HepG2 (cell line): ENCODE measurements around the gene CACNA2D1. TPM values are rescaled to one million over a fixed set of nuclear protein-coding genes. Genes with fewer than 3 reads are reported as not detected.
A peak's percentile ranks its signal among the peaks of the same experiment; 100 is the strongest.

Experiments
- ATAC-seq: fragments of 200-7000 bp; cut with Tn5 transposase; 3 replicates; pipeline ENCODE4 v1.9.1; 2020; ENCODE audit warnings: mild to moderate bottlenecking, moderate library complexity
- BruUV-seq: library from RNA; stranded (reverse); fragments of 400-500 nt; replicated peaks from 2 replicates; lab custom pipeline; 2021; lab: Mats Ljungman, UMichigan
- CTCF ChIA-PET: fragments of 300-600 bp; formaldehyde crosslinking; extraction: SDS; loops from one replicate; lab custom pipeline; 2021; ENCODE audit warnings: low total read pairs, inconsistent platforms, low intra/inter-chr PET ratio; lab: Yijun Ruan, JAX
- POLR2A ChIA-PET: fragments of 350-600 bp; sonication (Branson Sonifier 250); formaldehyde crosslinking; loops from one replicate; lab custom pipeline; 2020; ENCODE audit warnings: antibody characterized with exemption, inconsistent platforms; lab: Yijun Ruan, JAX
- DNase-seq: peaks from one replicate; pipeline ENCODE4 v3.0.0-alpha.2; 2015; ENCODE audit warnings: low spot score
- FAIRE-seq: peaks from 3 replicates; lab custom pipeline; 2011; peaks lifted over from hg19 to GRCh38; lab: Jason Lieb, UNC
- H2AFZ ChIP-seq: one replicate; pipeline ENCODE4 v1.6.1; 2011; ENCODE audit warnings: low read length, inconsistent platforms
- H3K27ac ChIP-seq: fragments of 300-600 bp; 3 replicates; pipeline ENCODE4 v1.8.0; 2011; ENCODE audit warnings: mixed run types, mild to moderate bottlenecking, mixed read lengths, low read length, inconsistent platforms; ENCODE audit not compliant: insufficient read depth; ENCODE audit errors: extremely low read length
- H3K27me3 ChIP-seq, 2 experiments: fragments of 200-600 bp in 1 of 2; 2 replicates in 1 of 2; 3 replicates in 1 of 2; pipeline versions ENCODE4 v1.6.0 to v1.8.0; 2011; ENCODE audit warnings: low read length in 2 of 2, mild to moderate bottlenecking in 2 of 2, moderate library complexity in 2 of 2, inconsistent platforms in 1 of 2; ENCODE audit not compliant: insufficient read depth in 2 of 2, control insufficient read depth in 1 of 2
- H3K36me3 ChIP-seq, 2 experiments: fragments of 200-600 bp in 1 of 2; replicated peaks in 1 of 2; 2 replicates in 1 of 2; 3 replicates in 1 of 2; pipeline versions ENCODE4 v1.5.1 to v1.8.0; 2011; ENCODE audit warnings: low read length in 2 of 2, inconsistent platforms in 1 of 2; ENCODE audit not compliant: insufficient read depth in 2 of 2, control insufficient read depth in 1 of 2
- H3K4me1 ChIP-seq: 2 replicates; pipeline ENCODE4 v1.5.1; 2012; ENCODE audit warnings: low read length, inconsistent platforms; ENCODE audit not compliant: insufficient read depth
- H3K4me2 ChIP-seq: 2 replicates; pipeline ENCODE4 v1.6.0; 2011; ENCODE audit warnings: low read depth, low read length, inconsistent platforms
- H3K4me3 ChIP-seq, 3 experiments: fragments of 200-600 bp in 1 of 3; sonication (generic), shearing (Covaris generic) in 1 of 3; replicated peaks in 1 of 3; 2 replicates each; pipeline ENCODE4 v1.5.1; 2011 to 2016; ENCODE audit warnings: low read length in 3 of 3, inconsistent platforms in 2 of 3, low read depth in 2 of 3, mild to moderate bottlenecking in 2 of 3, control low read depth in 1 of 3, mixed read lengths in 1 of 3; ENCODE audit not compliant: insufficient read depth in 1 of 3
- H3K79me2 ChIP-seq: one replicate; pipeline ENCODE4 v1.6.1; 2011; ENCODE audit warnings: low read length, inconsistent platforms; ENCODE audit not compliant: insufficient read depth
- H3K9ac ChIP-seq: 2 replicates; pipeline ENCODE4 v1.6.0; 2011; ENCODE audit warnings: mild to moderate bottlenecking, low read depth, low read length, inconsistent platforms; ENCODE audit not compliant: insufficient read depth
- H3K9me3 ChIP-seq: 2 replicates; pipeline ENCODE4 v1.5.1; 2012; ENCODE audit warnings: mild to moderate bottlenecking, low read length
- H4K20me1 ChIP-seq: 2 replicates; pipeline ENCODE4 v1.6.0; 2011; ENCODE audit warnings: inconsistent platforms, mild to moderate bottlenecking, low read length, moderate library complexity; ENCODE audit not compliant: insufficient read depth
- ARID4A ChIP-seq: sonication (generic); formaldehyde crosslinking; IDR thresholded peaks from 2 replicates; pipeline ENCODE4 v1.5.0; 2020; ENCODE audit warnings: mild to moderate bottlenecking, missing genetic modification reagents, borderline replicate concordance
- CBX2 ChIP-seq, 2 experiments: fragments of 200-600 bp in 1 of 2; sonication (generic); formaldehyde crosslinking in 1 of 2; IDR thresholded peaks; 2 replicates each; pipeline versions ENCODE4 v1.7.0 to v1.8.1; 2018 to 2022; ENCODE audit warnings: low read depth in 2 of 2, low read length in 1 of 2, mild to moderate bottlenecking in 1 of 2, missing genetic modification reagents in 1 of 2
- HOXA5 ChIP-seq: sonication (generic); formaldehyde crosslinking; IDR thresholded peaks from 2 replicates; pipeline ENCODE4 v1.4.0; 2020; ENCODE audit warnings: missing genetic modification reagents
- MAFK ChIP-seq, 2 experiments: IDR thresholded peaks in 1 of 2; conservative IDR thresholded peaks in 1 of 2; 2 replicates each; pipeline ENCODE4 v1.6.1; 2011; ENCODE audit warnings: improper control_type of control experiment in 2 of 2, low read length in 2 of 2
- NFE2L2 ChIP-seq: fragments of 150-350 bp; IDR thresholded peaks from 2 replicates; pipeline ENCODE4 v1.6.1; 2014; ENCODE audit warnings: low read length
- RNF2 ChIP-seq: fragments of 450-650 bp; conservative IDR thresholded peaks from 2 replicates; pipeline ENCODE4 v1.6.1; 2016; ENCODE audit warnings: low read depth
- SUZ12 ChIP-seq: fragments of 150-350 bp; IDR thresholded peaks from 2 replicates; pipeline ENCODE4 v1.6.1; 2014; ENCODE audit warnings: low read depth, low read length
- ZKSCAN1 ChIP-seq: fragments of 150-350 bp; IDR thresholded peaks from 2 replicates; pipeline ENCODE4 v1.6.1; 2014; ENCODE audit warnings: low read length
- ZNF124 ChIP-seq: sonication (generic); formaldehyde crosslinking; IDR thresholded peaks from 2 replicates; pipeline ENCODE4 v1.4.0; 2020; ENCODE audit warnings: missing genetic modification reagents
- ZNF225 ChIP-seq: sonication (generic); formaldehyde crosslinking; IDR thresholded peaks from 2 replicates; pipeline ENCODE4 v1.4.0; 2020; ENCODE audit warnings: mild to moderate bottlenecking, missing genetic modification reagents
- WGBS: methylation state at CpG from one replicate; pipeline ENCODE4 v1.1.6; 2017; ENCODE audit warnings: low lambda C conversion rate; 5-methylcytosine and 5-hydroxymethylcytosine counted together
- in situ Hi-C: cut with HindIII; loops from 2 replicates; pipeline ENCODE4 v1.10.0; 2017; ENCODE audit warnings: low pct_unique_long_range_greater_than_20kb; ENCODE audit not compliant: extremely low pct_ligation_motif_present
- intact Hi-C: fragments of 100-400 bp; cut with micrococcal nuclease; formaldehyde crosslinking; loops from one replicate; pipeline ENCODE4 v1.10.0; 2022; ENCODE audit not compliant: unreplicated experiment
- polyA plus RNA-seq, 8 experiments: library from polyadenylated mRNA; depleted of rRNA in 3 of 8; stranded (reverse) in 7 of 8; unstranded in 1 of 8; fragments of >200 nt; fragmentation: Illumina TruSeq in 4 of 8; extraction: Trizol in 4 of 8; gene quantifications; 2 replicates each; pipeline versions ENCODE4 v1.2.1 to v1.2.3, GENCODE V29; 2011 to 2016; ENCODE audit warnings: low read depth in 4 of 8, missing spikeins in 1 of 8, mixed read lengths in 1 of 8; ENCODE audit not compliant: insufficient read depth in 1 of 8
- total RNA-seq, 5 experiments: library from RNA; depleted of rRNA; stranded (reverse); fragments of >200 nt; fragmentation: Illumina TruSeq; extraction: Trizol; gene quantifications; 2 replicates each; pipeline ENCODE4 v1.2.3, GENCODE V29; 2016; ENCODE audit warnings: low read depth in 1 of 5
- TF ChIP-seq, protein P1 (sequence below): sonication (generic); formaldehyde crosslinking; IDR thresholded peaks from 2 replicates; pipeline ENCODE4 v1.4.0; 2020; ENCODE audit warnings: missing genetic modification reagents, borderline replicate concordance
- TF ChIP-seq, protein P2 (sequence below): sonication (generic); formaldehyde crosslinking; IDR thresholded peaks from 2 replicates; pipeline ENCODE4 v1.5.0; 2020; ENCODE audit warnings: missing genetic modification reagents

The CACNA2D1 gene
- total and polyA plus RNA-seq, 2 of the 13 experiments (the other 11 are each of a cell fraction or from before 2014, with no cell fraction given): not detected

DNA sequence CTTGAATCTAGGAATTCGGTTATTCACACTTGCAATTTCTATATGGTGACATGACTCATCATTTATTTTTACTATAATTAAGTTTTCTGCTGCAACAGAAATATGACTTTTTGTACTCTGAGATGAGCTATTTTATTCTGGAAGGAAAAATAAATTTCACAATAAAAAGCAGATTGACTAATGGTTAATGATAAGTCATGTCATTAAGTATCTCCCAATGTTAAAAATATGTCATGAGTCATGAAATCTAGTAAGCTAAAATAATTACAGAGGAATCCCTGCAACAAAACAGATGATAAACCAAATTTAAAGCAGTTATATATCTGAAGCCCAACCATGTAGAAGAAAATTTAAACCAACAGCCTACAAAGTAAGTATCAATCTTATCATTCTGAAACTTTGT, 149.2 kb downstream of the CACNA2D1 start:
- Histone ChIP-seq H3K9ac (no peak overlapping the region), H3K4me1 (no peaks in the 10 kb centered on the region), H3K4me3 (no peak overlapping the region), H3K27ac (no peak overlapping the region), H3K9me3 (no peaks in the 10 kb centered on the region), H2AFZ (no peak overlapping the region), H3K36me3 (no peaks in the 10 kb centered on the region), H4K20me1 (no peaks in the 10 kb centered on the region), H3K27me3 (no peaks in the 10 kb centered on the region), H3K79me2 (no peaks in the 10 kb centered on the region), H3K4me2 (no peak overlapping the region)
- BruUV-seq: no TSS peak
- ChIA-PET POLR2A (no interaction called here), CTCF (no interaction called here)
- intact Hi-C loops (no loop called here), in situ Hi-C loops (no loop called here)
- 0% methylated on average over 1 of the region's 1 CpG for WGBS
- FAIRE-seq (no peak), DNase-seq (no peak), ATAC-seq (no peak)
- TF ChIP-seq RNF2 (no peak), MAFK (conservative IDR thresholded peaks at IDR 0.05 in 1 of 2, IDR thresholded peaks at IDR 0.05 in 1 of 2; ENCODE audit: low read length in 2 of 2) (peak in 1 of 2 experiments; percentile 0; a peak in 1 of 4 replicates), ZNF124 (CRISPR knock-in tag) (no peak), NFE2L2 (peak; percentile 43; the same call in 1 of the 2 replicates), ZNF225 (CRISPR knock-in tag) (no peak), SUZ12 (no peak)
- TF ChIP-seq, protein P1, sequence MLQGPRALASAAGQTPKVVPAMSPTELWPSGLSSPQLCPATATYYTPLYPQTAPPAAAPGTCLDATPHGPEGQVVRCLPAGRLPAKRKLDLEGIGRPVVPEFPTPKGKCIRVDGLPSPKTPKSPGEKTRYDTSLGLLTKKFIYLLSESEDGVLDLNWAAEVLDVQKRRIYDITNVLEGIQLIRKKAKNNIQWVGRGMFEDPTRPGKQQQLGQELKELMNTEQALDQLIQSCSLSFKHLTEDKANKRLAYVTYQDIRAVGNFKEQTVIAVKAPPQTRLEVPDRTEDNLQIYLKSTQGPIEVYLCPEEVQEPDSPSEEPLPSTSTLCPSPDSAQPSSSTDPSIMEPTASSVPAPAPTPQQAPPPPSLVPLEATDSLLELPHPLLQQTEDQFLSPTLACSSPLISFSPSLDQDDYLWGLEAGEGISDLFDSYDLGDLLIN (CRISPR knock-in tag): no peak

- Histone ChIP-seq H3K79me2 (no peaks in the 10 kb centered on the region), H4K20me1 (no peaks in the 10 kb centered on the region), H3K9me3 (no peaks in the 10 kb centered on the region), H3K4me3 (no peak overlapping the region), H3K4me2 (no peak overlapping the region), H2AFZ (no peak overlapping the region), H3K36me3 (no peaks in the 10 kb centered on the region), H3K9ac (no peak overlapping the region), H3K27ac (no peak overlapping the region), H3K4me1 (no peaks in the 10 kb centered on the region), H3K27me3 (no peaks in the 10 kb centered on the region)
- CTCF ChIA-PET: no interaction called here
- intact Hi-C loops (no loop called here), in situ Hi-C loops (no loop called here)
- no peak for FAIRE-seq
- POLR2A ChIA-PET: no interaction called here
- no peak for ATAC-seq
- DNase-seq: no peak
- 0% methylated on average over 1 of the region's 1 CpG for WGBS
- no TSS peak for BruUV-seq
- TF ChIP-seq, protein P2, sequence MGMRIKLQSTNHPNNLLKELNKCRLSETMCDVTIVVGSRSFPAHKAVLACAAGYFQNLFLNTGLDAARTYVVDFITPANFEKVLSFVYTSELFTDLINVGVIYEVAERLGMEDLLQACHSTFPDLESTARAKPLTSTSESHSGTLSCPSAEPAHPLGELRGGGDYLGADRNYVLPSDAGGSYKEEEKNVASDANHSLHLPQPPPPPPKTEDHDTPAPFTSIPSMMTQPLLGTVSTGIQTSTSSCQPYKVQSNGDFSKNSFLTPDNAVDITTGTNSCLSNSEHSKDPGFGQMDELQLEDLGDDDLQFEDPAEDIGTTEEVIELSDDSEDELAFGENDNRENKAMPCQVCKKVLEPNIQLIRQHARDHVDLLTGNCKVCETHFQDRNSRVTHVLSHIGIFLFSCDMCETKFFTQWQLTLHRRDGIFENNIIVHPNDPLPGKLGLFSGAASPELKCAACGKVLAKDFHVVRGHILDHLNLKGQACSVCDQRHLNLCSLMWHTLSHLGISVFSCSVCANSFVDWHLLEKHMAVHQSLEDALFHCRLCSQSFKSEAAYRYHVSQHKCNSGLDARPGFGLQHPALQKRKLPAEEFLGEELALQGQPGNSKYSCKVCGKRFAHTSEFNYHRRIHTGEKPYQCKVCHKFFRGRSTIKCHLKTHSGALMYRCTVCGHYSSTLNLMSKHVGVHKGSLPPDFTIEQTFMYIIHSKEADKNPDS: no peak
- TF ChIP-seq ZKSCAN1: no peak
- no peak for TF ChIP-seq CBX2 (IDR thresholded peaks at IDR 0.05; ENCODE audit: low read depth, low read length)
- TF ChIP-seq CBX2 (CRISPR knock-in tag; IDR thresholded peaks at IDR 0.05; ENCODE audit: low read depth): no peak
- TF ChIP-seq ARID4A (CRISPR knock-in tag): no peak
- no peak for TF ChIP-seq HOXA5 (CRISPR knock-in tag)
- no peak for TF ChIP-seq NFE2L2
Observed at GRCh38 chr7:82293467-82293866, 150.1 kb downstream of the CACNA2D1 start.
